GM12864 (cell line): ENCODE measurements around the gene LBX1.

Experiments
- DNase-seq: peaks from one replicate; pipeline ENCODE4 v3.0.0-alpha.2; 2011; ENCODE audit warnings: low read depth
- H3K4me3 ChIP-seq: 2 replicates; pipeline ENCODE4 v1.5.1; 2011; ENCODE audit warnings: mild to moderate bottlenecking, low read depth, low read length, control low read depth
- TF ChIP-seq, protein P1 (sequence below): IDR thresholded peaks from 2 replicates; pipeline ENCODE4 v1.5.1; 2011; ENCODE audit warnings: low read depth, mild to moderate bottlenecking, moderate library complexity, low read length, control low read depth, inconsistent platforms; ENCODE audit errors: missing control alignments

The LBX1 gene

DNA sequence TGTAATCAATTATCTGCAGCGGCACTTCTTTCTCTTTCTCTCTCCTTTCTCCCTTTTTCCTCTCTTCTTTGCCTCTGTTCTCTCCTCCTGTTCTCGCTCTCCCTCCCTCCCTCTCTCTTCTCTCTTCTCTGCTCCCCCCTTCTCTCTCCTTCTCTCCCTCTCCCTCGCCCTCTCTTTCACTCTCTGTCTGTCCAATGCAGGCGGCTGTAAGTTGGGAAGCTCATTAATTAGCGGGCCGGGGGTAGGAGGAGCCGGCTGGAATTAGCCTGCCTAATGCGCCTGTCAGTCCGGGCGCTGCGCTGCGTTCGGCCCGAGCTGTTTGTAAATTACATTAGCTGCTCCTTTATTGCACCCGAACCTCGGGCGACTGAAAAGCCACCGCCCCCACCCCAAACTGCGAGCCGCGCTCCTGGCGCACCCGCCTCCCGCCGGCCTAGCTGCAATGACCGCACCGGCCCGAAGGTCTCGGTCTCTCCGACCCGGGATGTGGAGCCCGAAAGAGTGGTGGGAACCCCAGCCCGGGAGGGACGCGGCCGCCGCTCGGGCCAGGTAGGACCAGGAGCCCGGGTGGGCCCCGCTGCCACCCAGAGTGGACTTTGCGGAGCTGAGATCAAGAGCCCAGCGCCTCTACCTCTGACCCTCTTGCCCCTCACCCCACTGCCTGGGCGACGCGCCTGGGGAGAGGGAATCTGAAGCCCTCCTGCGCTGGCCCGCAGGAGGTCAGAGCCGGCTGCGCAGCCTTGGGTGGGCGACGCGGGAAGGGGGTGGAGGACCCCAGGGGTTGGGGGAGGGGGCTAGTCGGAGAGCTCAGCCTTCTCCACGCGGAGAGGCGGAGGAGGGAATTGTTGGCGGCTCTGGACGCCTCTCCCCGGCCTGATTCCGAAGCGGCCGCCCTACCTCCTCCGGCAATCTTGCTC, at the start of gene LBX1:
TSS of gene LBX1 (minus strand) at position 198 of the 917 bp plus-strand sequence. CDS start 648 bp downstream, outside the sequence.
- no peak for DNase-seq
- H3K4me3 ChIP-seq, result no peak within 1 kb of the TSS
- TF ChIP-seq, protein P1, sequence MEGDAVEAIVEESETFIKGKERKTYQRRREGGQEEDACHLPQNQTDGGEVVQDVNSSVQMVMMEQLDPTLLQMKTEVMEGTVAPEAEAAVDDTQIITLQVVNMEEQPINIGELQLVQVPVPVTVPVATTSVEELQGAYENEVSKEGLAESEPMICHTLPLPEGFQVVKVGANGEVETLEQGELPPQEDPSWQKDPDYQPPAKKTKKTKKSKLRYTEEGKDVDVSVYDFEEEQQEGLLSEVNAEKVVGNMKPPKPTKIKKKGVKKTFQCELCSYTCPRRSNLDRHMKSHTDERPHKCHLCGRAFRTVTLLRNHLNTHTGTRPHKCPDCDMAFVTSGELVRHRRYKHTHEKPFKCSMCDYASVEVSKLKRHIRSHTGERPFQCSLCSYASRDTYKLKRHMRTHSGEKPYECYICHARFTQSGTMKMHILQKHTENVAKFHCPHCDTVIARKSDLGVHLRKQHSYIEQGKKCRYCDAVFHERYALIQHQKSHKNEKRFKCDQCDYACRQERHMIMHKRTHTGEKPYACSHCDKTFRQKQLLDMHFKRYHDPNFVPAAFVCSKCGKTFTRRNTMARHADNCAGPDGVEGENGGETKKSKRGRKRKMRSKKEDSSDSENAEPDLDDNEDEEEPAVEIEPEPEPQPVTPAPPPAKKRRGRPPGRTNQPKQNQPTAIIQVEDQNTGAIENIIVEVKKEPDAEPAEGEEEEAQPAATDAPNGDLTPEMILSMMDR, result no peak

GRCh38 chr10:101273741-101274140, 44.5 kb upstream of the LBX1 start:
- TF ChIP-seq, protein P1, result no peak
- no peak for DNase-seq
- no peak overlapping the region for H3K4me3 ChIP-seq

GRCh38 chr10:101273330-101273729, 44.1 kb upstream of the LBX1 start:
- TF ChIP-seq, protein P1, result no peak
- no peak for DNase-seq
- H3K4me3 ChIP-seq, result no peak overlapping the region

DNA sequence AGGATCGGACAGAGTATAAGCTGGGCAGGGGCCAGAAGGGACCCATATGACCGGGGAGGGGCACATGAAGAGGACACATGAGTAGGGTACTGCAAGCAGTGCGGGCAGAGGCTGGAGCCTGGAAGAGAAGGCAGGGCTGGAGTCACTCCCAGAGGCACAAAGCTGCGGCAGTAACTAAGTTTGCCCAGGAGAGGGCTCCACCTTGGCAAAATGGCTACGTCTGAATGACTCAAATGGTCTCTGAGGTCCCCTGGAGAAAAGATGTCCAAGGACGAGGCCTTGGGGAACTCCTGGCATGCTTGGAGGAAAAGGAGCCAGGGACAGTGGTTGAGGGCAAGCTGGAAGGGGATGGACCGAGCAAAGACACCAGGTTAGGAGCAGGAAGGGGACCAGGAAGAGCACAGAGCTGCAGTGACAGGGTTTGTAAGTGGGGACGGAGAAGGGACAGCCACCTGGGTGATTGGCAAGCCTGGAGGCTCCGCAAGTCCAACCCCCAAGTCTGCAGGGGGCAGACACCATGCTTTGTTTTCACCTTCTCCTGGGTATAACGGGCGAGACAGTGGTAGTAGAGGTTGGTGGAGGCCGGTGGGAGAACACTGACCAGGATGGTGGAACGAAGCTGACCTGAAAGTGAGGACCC, 43.1 kb upstream of the LBX1 start:
- H3K4me3 ChIP-seq, result no peak overlapping the region
- TF ChIP-seq, protein P1, result peak; percentile 94
- DNase-seq, result peak; percentile 15

DNA sequence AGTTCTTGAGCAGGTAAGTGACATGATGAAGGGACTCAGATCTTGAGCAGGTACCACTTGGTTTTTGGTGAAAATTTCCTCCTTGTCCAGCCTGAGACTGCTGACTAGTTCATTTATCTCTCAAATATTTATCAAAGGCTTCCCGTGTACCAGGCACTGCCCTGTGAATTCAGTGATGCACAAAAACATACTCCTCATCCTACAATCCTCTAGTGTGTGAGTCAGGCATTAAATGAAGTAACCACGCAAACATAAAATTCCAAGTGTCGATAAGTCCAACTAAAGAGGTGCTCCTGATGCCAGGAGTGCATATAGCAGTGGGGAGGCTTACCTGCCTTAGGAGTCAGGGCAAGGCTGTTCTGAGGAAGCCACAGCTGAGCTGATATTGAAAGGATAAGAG, 41.5 kb upstream of the LBX1 start:
- DNase-seq, result no peak
- TF ChIP-seq, protein P1, result no peak
- H3K4me3 ChIP-seq, result no peak overlapping the region

GRCh38 chr10:101267776-101268175, 38.5 kb upstream of the LBX1 start:
- TF ChIP-seq, protein P1, result no peak
- no peak for DNase-seq
- H3K4me3 ChIP-seq, result no peak overlapping the region
